H9 (cell line): Measurements from ENCODE around the gene KIF1A. TPM values are rescaled to one million over a fixed set of nuclear protein-coding genes. Genes with fewer than 3 reads are reported as not detected.

Source experiments
- DNase-seq: peaks from one replicate; pipeline ENCODE4 v3.0.0-alpha.2; 2017
- H2AFZ ChIP-seq: one replicate; pipeline ENCODE4 v1.6.1; 2013; ENCODE audit warnings: mild to moderate bottlenecking, low read length, control low read depth, moderate library complexity
- H2AK5ac ChIP-seq: 2 replicates; pipeline ENCODE4 v1.6.1; 2013; ENCODE audit warnings: low read length, control low read depth, mixed read lengths; ENCODE audit not compliant: insufficient read length
- H2BK120ac ChIP-seq: one replicate; pipeline ENCODE4 v1.6.1; 2013; ENCODE audit warnings: low read depth, mild to moderate bottlenecking, low read length, control low read depth, inconsistent platforms; ENCODE audit not compliant: poor library complexity, severe bottlenecking
- H2BK12ac ChIP-seq: 2 replicates; pipeline ENCODE4 v1.6.1; 2013; ENCODE audit warnings: low read length, control low read depth, mixed read lengths, low read depth; ENCODE audit not compliant: insufficient read length
- H2BK15ac ChIP-seq: 2 replicates; pipeline ENCODE4 v1.6.1; 2013; ENCODE audit warnings: low read depth, low read length, control low read depth
- H2BK20ac ChIP-seq: one replicate; pipeline ENCODE4 v1.6.1; 2013; ENCODE audit warnings: low read depth, mild to moderate bottlenecking, low read length, control low read depth, inconsistent platforms; ENCODE audit not compliant: poor library complexity, severe bottlenecking
- H2BK5ac ChIP-seq: 2 replicates; pipeline ENCODE4 v1.6.1; 2013; ENCODE audit warnings: low read length, control low read depth, mixed read lengths; ENCODE audit not compliant: insufficient read length
- H3K14ac ChIP-seq: 2 replicates; pipeline ENCODE4 v1.6.1; 2013; ENCODE audit warnings: low read length, control low read depth; ENCODE audit not compliant: insufficient read depth
- H3K18ac ChIP-seq: 2 replicates; pipeline ENCODE4 v1.6.1; 2013; ENCODE audit warnings: low read depth, mild to moderate bottlenecking, mixed read lengths, low read length, control low read depth; ENCODE audit not compliant: insufficient read length
- H3K23ac ChIP-seq: 2 replicates; pipeline ENCODE4 v1.6.1; 2013; ENCODE audit warnings: low read length, control low read depth, mixed read lengths, low read depth; ENCODE audit not compliant: insufficient read length
- H3K23me2 ChIP-seq: 2 replicates; pipeline ENCODE4 v1.6.1; 2013; ENCODE audit warnings: low read depth, mild to moderate bottlenecking, mixed read lengths, low read length, control low read depth; ENCODE audit not compliant: insufficient read length, poor library complexity, severe bottlenecking
- H3K27ac ChIP-seq: 2 replicates; pipeline ENCODE4 v1.5.1; 2013; ENCODE audit warnings: low read length, control low read depth, mixed read lengths, low read depth; ENCODE audit not compliant: insufficient read length
- H3K27me3 ChIP-seq: 2 replicates; pipeline ENCODE4 v1.6.1; 2013; ENCODE audit warnings: low read length, control low read depth, inconsistent platforms; ENCODE audit not compliant: insufficient read depth
- H3K4ac ChIP-seq: 2 replicates; pipeline ENCODE4 v1.6.1; 2013; ENCODE audit warnings: low read depth, mild to moderate bottlenecking, control low read depth, inconsistent platforms, low read length, moderate library complexity
- H3K4me1 ChIP-seq: 2 replicates; pipeline ENCODE4 v1.6.1; 2013; ENCODE audit warnings: low read length, control low read depth, inconsistent platforms; ENCODE audit not compliant: insufficient read depth
- H3K4me2 ChIP-seq: 2 replicates; pipeline ENCODE4 v1.6.1; 2013; ENCODE audit warnings: low read length, control low read depth, mixed read lengths; ENCODE audit not compliant: insufficient read length, insufficient read depth
- H3K56ac ChIP-seq: 2 replicates; pipeline ENCODE4 v1.6.1; 2013; ENCODE audit warnings: low read depth, mild to moderate bottlenecking, mixed read lengths, low read length, control low read depth; ENCODE audit not compliant: insufficient read length
- H3K79me1 ChIP-seq: 2 replicates; pipeline ENCODE4 v1.6.1; 2013; ENCODE audit warnings: low read depth, mild to moderate bottlenecking, moderate library complexity, low read length, control low read depth, inconsistent platforms; ENCODE audit not compliant: insufficient read depth, poor library complexity, severe bottlenecking
- H3K79me2 ChIP-seq: 2 replicates; pipeline ENCODE4 v1.6.1; 2013; ENCODE audit warnings: low read length, control low read depth, inconsistent platforms; ENCODE audit not compliant: insufficient read depth
- H3K9ac ChIP-seq: 2 replicates; pipeline ENCODE4 v1.6.1; 2013; ENCODE audit warnings: low read length, control low read depth, mixed read lengths; ENCODE audit not compliant: insufficient read length; ENCODE audit errors: extremely low read depth
- H3K9me3 ChIP-seq: one replicate; pipeline ENCODE4 v1.6.1; 2013; ENCODE audit warnings: low read depth, low read length, inconsistent platforms; ENCODE audit not compliant: control insufficient read depth
- H3T11ph ChIP-seq: one replicate; pipeline ENCODE4 v1.6.1; 2013; ENCODE audit warnings: mild to moderate bottlenecking, low read length, control low read depth, inconsistent platforms
- H4K20me1 ChIP-seq: one replicate; pipeline ENCODE4 v1.6.1; 2013; ENCODE audit not compliant: control insufficient read depth, insufficient read length, insufficient read depth
- H4K5ac ChIP-seq: 2 replicates; pipeline ENCODE4 v1.6.1; 2013; ENCODE audit warnings: low read depth, mild to moderate bottlenecking, mixed read lengths, low read length, control low read depth; ENCODE audit not compliant: insufficient read length
- H4K8ac ChIP-seq: replicated peaks from 2 replicates; pipeline ENCODE4 v1.6.1; 2013; ENCODE audit warnings: low read length, control low read depth, mixed read lengths, low read depth; ENCODE audit not compliant: insufficient read length
- H4K91ac ChIP-seq: 2 replicates; pipeline ENCODE4 v1.6.1; 2013; ENCODE audit warnings: low read depth, mild to moderate bottlenecking, moderate library complexity, mixed read lengths, low read length, control low read depth; ENCODE audit not compliant: insufficient read length
- H3K27ac Mint-ChIP-seq, 3 experiments: 2 replicates in 2 of 3; 3 replicates in 1 of 3; pipeline ENCODE4 v1.8.0; 2020 to 2021; ENCODE audit warnings: mixed read lengths in 3 of 3, mild to moderate bottlenecking in 1 of 3, moderate library complexity in 1 of 3
- H3K27me3 Mint-ChIP-seq: 2 replicates; pipeline ENCODE4 v1.8.0; 2021; ENCODE audit warnings: low read depth, mild to moderate bottlenecking, moderate library complexity, mixed read lengths
- H3K36me3 Mint-ChIP-seq, 3 experiments: 2 replicates in 2 of 3; 3 replicates in 1 of 3; pipeline ENCODE4 v1.8.0; 2020 to 2021; ENCODE audit warnings: low read depth in 3 of 3, mixed read lengths in 3 of 3; ENCODE audit not compliant: insufficient read depth in 1 of 3
- H3K4me1 Mint-ChIP-seq, 2 experiments: 2 replicates each; pipeline ENCODE4 v1.8.0; 2020; ENCODE audit warnings: mixed read lengths in 2 of 2
- H3K4me3 Mint-ChIP-seq, 2 experiments: 2 replicates in 1 of 2; 3 replicates in 1 of 2; pipeline ENCODE4 v1.8.0; 2020 to 2021; ENCODE audit warnings: mild to moderate bottlenecking in 2 of 2, mixed read lengths in 2 of 2, moderate library complexity in 1 of 2
- H3K9me3 Mint-ChIP-seq, 2 experiments: 2 replicates in 1 of 2; 3 replicates in 1 of 2; pipeline ENCODE4 v1.8.0; 2020; ENCODE audit warnings: mild to moderate bottlenecking in 2 of 2, mixed read lengths in 2 of 2, moderate library complexity in 1 of 2
- WGBS: extraction: QIAGEN DNeasy Blood & Tissue Kit; methylation state at CpG from one replicate; pipeline ENCODE4 v1.1.7; 2013; ENCODE audit warnings: missing lambda C conversion rate, low lambda C conversion rate, mixed read lengths; ENCODE audit not compliant: insufficient read length; ENCODE audit errors: extremely low coverage; 5-methylcytosine and 5-hydroxymethylcytosine counted together
- total RNA-seq: library from RNA; stranded (reverse); gene quantifications from 2 replicates; pipeline ENCODE4 v1.2.1, GENCODE V29; 2021
- TF ChIP-seq, protein P1 (sequence below): fragments of 200-600 bp; sonication (generic); conservative IDR thresholded peaks from 3 replicates; pipeline ENCODE4 v1.8.0; 2021; ENCODE audit warnings: antibody characterized with exemption, mild to moderate bottlenecking

The KIF1A gene
- total RNA-seq, 1 experiment from 2014 or later: 204 TPM

DNA sequence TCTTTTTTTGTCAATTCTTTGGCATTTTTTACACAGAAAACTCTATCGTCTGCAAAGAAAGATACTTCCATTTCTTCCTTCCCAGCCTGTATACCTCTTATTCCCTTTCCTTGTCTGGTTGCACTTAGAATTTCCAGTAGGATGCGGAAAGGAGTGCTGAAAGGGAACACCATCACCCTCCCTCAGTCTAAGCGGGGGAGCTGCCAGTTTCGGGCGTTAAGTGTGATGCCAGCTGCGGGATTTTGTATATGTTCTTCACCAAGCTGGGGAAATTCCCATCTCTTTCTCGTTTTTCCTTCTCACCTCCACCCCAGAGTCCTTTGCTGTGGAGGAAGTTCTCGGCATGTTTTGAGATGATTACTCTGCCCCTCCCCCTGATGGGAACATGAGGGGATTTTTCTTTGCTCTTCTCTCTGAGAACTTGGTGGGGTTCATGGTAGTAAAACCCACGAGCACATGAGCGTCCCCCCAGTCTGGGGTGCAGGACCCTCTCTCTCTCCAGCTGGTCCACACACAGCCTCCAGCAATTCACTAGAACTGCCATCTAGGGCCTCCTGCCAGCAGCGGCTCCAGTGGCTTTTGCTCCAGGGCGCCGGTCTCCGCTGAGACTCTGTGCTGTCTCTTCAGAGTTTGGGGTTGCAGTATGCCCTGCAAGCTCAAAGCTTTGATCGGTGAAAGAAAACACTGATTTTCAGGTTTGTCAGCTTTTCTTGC is 112.8 kb downstream of the KIF1A start:
- no peak overlapping the region for H3K4ac ChIP-seq
- H2BK5ac ChIP-seq: no peak overlapping the region
- no peak overlapping the region for H3K56ac ChIP-seq
- H2BK12ac ChIP-seq: no peak overlapping the region
- H3K14ac ChIP-seq: no peak overlapping the region
- H3K27me3 ChIP-seq: no peaks in the 10 kb centered on the region
- no peak for DNase-seq
- H3K27ac ChIP-seq: no peak overlapping the region
- H2BK20ac ChIP-seq: no peak overlapping the region
- no peak overlapping the region for H4K5ac ChIP-seq
- H3K4me1 ChIP-seq: no peaks in the 10 kb centered on the region
- H3K23me2 ChIP-seq: no peaks in the 10 kb centered on the region
- H3K4me2 ChIP-seq: no peak overlapping the region
- H3K27me3 Mint-ChIP-seq: peaks cover 12% of the 10 kb centered on the region
- H4K91ac ChIP-seq: no peak overlapping the region
- H2AFZ ChIP-seq: no peak overlapping the region
- H2AK5ac ChIP-seq: no peak overlapping the region
- no peak overlapping the region for H2BK120ac ChIP-seq
- no peak overlapping the region for H3K27ac Mint-ChIP-seq
- no peaks in the 10 kb centered on the region for H4K20me1 ChIP-seq
- no peak overlapping the region for H4K8ac ChIP-seq
- H2BK15ac ChIP-seq: no peak overlapping the region
- no peaks in the 10 kb centered on the region for H3K79me1 ChIP-seq
- H3K36me3 Mint-ChIP-seq: no peaks in the 10 kb centered on the region
- WGBS: no CpG with 5 or more reads among the region's 15 CpGs
- no peaks in the 10 kb centered on the region for H3K9me3 ChIP-seq
- no peak overlapping the region for H3T11ph ChIP-seq
- peaks cover 0 to 10% of the 10 kb centered on the region in 2 experiments; a peak in 3 of 4 replicates for H3K4me1 Mint-ChIP-seq
- no peak overlapping the region for H3K4me3 Mint-ChIP-seq
- no peak overlapping the region for H3K18ac ChIP-seq
- TF ChIP-seq, protein P1, sequence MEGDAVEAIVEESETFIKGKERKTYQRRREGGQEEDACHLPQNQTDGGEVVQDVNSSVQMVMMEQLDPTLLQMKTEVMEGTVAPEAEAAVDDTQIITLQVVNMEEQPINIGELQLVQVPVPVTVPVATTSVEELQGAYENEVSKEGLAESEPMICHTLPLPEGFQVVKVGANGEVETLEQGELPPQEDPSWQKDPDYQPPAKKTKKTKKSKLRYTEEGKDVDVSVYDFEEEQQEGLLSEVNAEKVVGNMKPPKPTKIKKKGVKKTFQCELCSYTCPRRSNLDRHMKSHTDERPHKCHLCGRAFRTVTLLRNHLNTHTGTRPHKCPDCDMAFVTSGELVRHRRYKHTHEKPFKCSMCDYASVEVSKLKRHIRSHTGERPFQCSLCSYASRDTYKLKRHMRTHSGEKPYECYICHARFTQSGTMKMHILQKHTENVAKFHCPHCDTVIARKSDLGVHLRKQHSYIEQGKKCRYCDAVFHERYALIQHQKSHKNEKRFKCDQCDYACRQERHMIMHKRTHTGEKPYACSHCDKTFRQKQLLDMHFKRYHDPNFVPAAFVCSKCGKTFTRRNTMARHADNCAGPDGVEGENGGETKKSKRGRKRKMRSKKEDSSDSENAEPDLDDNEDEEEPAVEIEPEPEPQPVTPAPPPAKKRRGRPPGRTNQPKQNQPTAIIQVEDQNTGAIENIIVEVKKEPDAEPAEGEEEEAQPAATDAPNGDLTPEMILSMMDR: no peak
- H3K9ac ChIP-seq: no peak overlapping the region
- no peaks in the 10 kb centered on the region for H3K79me2 ChIP-seq
- no peak overlapping the region for H3K23ac ChIP-seq
- H3K9me3 Mint-ChIP-seq: no peaks in the 10 kb centered on the region; a peak in 2 of 5 replicates
